ENCODE results near the gene ADH7. TPM values are rescaled to one million over a fixed set of nuclear protein-coding genes. Genes with fewer than 3 reads are reported as not detected.
A peak's percentile ranks its signal among the peaks of the same experiment; 100 is the strongest.

ADH7 gene
- total RNA-seq, 1 donor from 2014 or later, result not detected

DNA sequence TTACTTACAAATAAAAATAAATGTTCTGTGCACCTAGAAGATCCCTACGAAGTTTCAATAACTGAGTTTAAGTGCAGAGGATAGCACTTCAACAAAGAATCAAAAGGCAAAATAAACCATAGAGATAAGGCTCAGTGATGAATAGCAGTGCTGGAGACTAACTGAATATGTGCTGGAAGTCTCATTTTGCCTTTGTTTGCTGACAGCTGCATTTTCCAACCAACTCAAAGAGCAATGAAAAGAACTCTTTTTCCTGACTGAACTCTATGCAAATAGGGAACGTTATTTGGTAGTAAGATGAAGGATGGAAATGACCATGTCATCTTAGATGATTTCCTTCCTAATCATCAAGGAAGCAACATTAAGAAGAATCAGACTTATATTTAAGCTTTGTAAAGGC is 32.7 kb upstream of the ADH7 start:
- Histone ChIP-seq H3K27me3 (ENCODE audit: control insufficient read depth, insufficient read depth, low read length) (no peaks in the 10 kb centered on the region), H3K4me3 (ENCODE audit: low read depth, low read length) (no peak overlapping the region), H3K36me3 (ENCODE audit: control insufficient read depth, insufficient read depth, low read length) (no peaks in the 10 kb centered on the region)
- DNase-seq (ENCODE audit: low read depth), result no peak
- no peak for TF ChIP-seq CTCF (IDR thresholded peaks at IDR 0.05; ENCODE audit: insufficient read depth, low read length, poor library complexity, severe bottlenecking)

DNA sequence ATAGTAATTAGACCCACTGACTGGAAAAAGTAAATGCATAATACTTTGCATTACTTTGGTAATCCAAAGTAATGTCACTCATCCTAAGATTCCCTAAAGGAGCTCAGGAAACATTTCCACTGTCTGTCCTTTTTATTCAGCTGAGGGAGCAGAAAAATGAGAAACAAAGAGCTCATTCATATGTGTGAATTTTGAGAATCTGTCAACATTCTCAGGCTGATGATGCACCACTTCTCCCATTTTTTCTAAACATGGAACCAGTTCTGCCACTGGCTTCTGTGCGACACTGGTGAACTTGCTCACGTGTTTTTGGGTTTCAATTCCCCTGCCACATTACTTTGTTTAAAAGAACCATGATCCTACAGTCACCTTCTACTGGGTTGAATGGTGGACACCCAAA is 28.4 kb upstream of the ADH7 start:
- Histone ChIP-seq H3K4me3 (ENCODE audit: low read depth, low read length) (no peak overlapping the region), H3K27me3 (ENCODE audit: control insufficient read depth, insufficient read depth, low read length) (no peaks in the 10 kb centered on the region), H3K36me3 (ENCODE audit: control insufficient read depth, insufficient read depth, low read length) (no peaks in the 10 kb centered on the region)
- no peak for DNase-seq (ENCODE audit: low read depth)
- TF ChIP-seq CTCF (IDR thresholded peaks at IDR 0.05; ENCODE audit: insufficient read depth, low read length, poor library complexity, severe bottlenecking), result no peak

GRCh38 chr4:99462875-99463464 is 27.8 kb upstream of the ADH7 start:
- peak; percentile 29 for DNase-seq (ENCODE audit: low read depth)

GRCh38 chr4:99461623-99462401 is 26.7 kb upstream of the ADH7 start:
- TF ChIP-seq CTCF (IDR thresholded peaks at IDR 0.05; ENCODE audit: insufficient read depth, low read length, poor library complexity, severe bottlenecking), result no peak
- no peak for DNase-seq (ENCODE audit: low read depth)
- H3K27me3 ChIP-seq (ENCODE audit: control insufficient read depth, insufficient read depth, low read length), result no peaks in the 10 kb centered on the region
- no peaks in the 10 kb centered on the region for H3K36me3 ChIP-seq (ENCODE audit: control insufficient read depth, insufficient read depth, low read length)
- H3K4me3 ChIP-seq (ENCODE audit: low read depth, low read length), result no peak overlapping the region

More at GRCh38 chr4:99462875-99463464, 27.8 kb upstream of the ADH7 start:
- no peak overlapping the region for H3K4me3 ChIP-seq (ENCODE audit: low read depth, low read length)
- peak; percentile 75 for TF ChIP-seq CTCF (IDR thresholded peaks at IDR 0.05; ENCODE audit: insufficient read depth, low read length, poor library complexity, severe bottlenecking)
- H3K36me3 ChIP-seq (ENCODE audit: control insufficient read depth, insufficient read depth, low read length), result no peaks in the 10 kb centered on the region
- H3K27me3 ChIP-seq (ENCODE audit: control insufficient read depth, insufficient read depth, low read length), result no peaks in the 10 kb centered on the region

DNA sequence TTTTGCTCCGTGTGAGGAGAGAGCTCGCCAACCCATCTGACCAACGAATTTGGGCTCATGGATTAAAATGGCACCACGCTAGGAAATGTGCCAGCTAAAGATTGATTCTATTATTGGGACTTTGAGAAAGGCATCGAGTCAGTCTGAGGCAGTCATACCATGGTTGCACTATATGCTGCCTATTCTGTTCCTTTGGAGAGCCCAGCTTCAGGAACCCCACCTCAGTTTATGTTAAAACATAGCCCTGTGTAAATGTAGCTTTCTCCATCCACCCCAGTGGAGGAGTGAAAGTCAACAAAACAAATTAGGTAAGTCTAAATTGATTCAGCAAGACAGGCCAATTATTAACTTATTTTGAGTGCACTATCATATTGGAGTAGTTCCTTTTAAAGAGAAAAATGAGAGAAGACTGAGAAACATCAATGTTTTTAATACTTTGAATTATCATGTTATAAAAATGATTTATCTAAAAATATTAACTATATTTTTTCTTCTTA is 24.5 kb upstream of the ADH7 start:
- DNase-seq (ENCODE audit: low read depth), result no peak
- H3K4me3 ChIP-seq (ENCODE audit: low read depth, low read length), result no peak overlapping the region
- TF ChIP-seq CTCF (IDR thresholded peaks at IDR 0.05; ENCODE audit: insufficient read depth, low read length, poor library complexity, severe bottlenecking), result no peak

More for the DNA sequence above, 24.5 kb upstream of the ADH7 start:
- H3K27me3 ChIP-seq (ENCODE audit: control insufficient read depth, insufficient read depth, low read length), result no peaks in the 10 kb centered on the region
- H3K36me3 ChIP-seq (ENCODE audit: control insufficient read depth, insufficient read depth, low read length), result no peaks in the 10 kb centered on the region
